HepG2 (cell line): ENCODE measurements around the gene DNMT3A.

Experiments used
- CBX5 ChIP-seq: sonication (generic); formaldehyde crosslinking; IDR thresholded peaks from 2 replicates; pipeline ENCODE4 v1.4.0; 2020; ENCODE audit warnings: missing genetic modification reagents, borderline replicate concordance
- CTCF ChIP-seq: sonication (generic); formaldehyde crosslinking; IDR thresholded peaks from 2 replicates; pipeline ENCODE4 v1.5.0; 2020; ENCODE audit warnings: mild to moderate bottlenecking, missing genetic modification reagents, moderate library complexity
- EZH2 ChIP-seq: conservative IDR thresholded peaks from 2 replicates; pipeline ENCODE4 v1.6.1; 2012; ENCODE audit warnings: mild to moderate bottlenecking, low read depth, low read length, moderate library complexity
- MEIS2 ChIP-seq: sonication (generic); formaldehyde crosslinking; IDR thresholded peaks from 2 replicates; pipeline ENCODE4 v1.9.0; 2021; ENCODE audit warnings: mild to moderate bottlenecking, missing genetic modification reagents
- POLR2AphosphoS5 ChIP-seq: IDR thresholded peaks from 2 replicates; pipeline ENCODE4 v1.6.1; 2012; ENCODE audit warnings: low read depth, low read length
- REST ChIP-seq, 2 experiments: IDR thresholded peaks; 2 replicates each; pipeline ENCODE4 v1.6.1; 2011 to 2012; ENCODE audit warnings: low read length in 2 of 2, borderline replicate concordance in 1 of 2, low read depth in 1 of 2, mild to moderate bottlenecking in 1 of 2, moderate library complexity in 1 of 2
- SMC3 ChIP-seq: IDR thresholded peaks from 2 replicates; pipeline ENCODE4 v1.6.1; 2011; ENCODE audit warnings: low read length, improper control_type of control experiment
- TBP ChIP-seq: sonication (generic); formaldehyde crosslinking; IDR thresholded peaks from 2 replicates; pipeline ENCODE4 v1.5.0; 2020; ENCODE audit warnings: missing genetic modification reagents
- TMF1 ChIP-seq: sonication (generic); formaldehyde crosslinking; IDR thresholded peaks from 2 replicates; pipeline ENCODE4 v1.8.1; 2022; ENCODE audit warnings: low read depth, missing genetic modification reagents
- ZBTB8A ChIP-seq: sonication (generic); formaldehyde crosslinking; IDR thresholded peaks from 2 replicates; pipeline ENCODE4 v1.4.0; 2020; ENCODE audit warnings: mild to moderate bottlenecking, low read depth, missing genetic modification reagents, borderline replicate concordance
- ZFX ChIP-seq: sonication (generic); formaldehyde crosslinking; IDR thresholded peaks from 2 replicates; pipeline ENCODE4 v1.4.0; 2020; ENCODE audit warnings: mild to moderate bottlenecking, low read depth, missing genetic modification reagents, moderate library complexity

- TF ChIP-seq MEIS2 (CRISPR knock-in tag) = no peak
- no peak for TF ChIP-seq POLR2AphosphoS5
- no peak for TF ChIP-seq SMC3
- TF ChIP-seq EZH2 = no peak
- TF ChIP-seq ZFX (CRISPR knock-in tag) = no peak
- no peak for TF ChIP-seq CTCF (CRISPR knock-in tag)
- TF ChIP-seq ZBTB8A (CRISPR knock-in tag) = no peak
- no peak for TF ChIP-seq TBP (CRISPR knock-in tag)
- TF ChIP-seq REST (IDR thresholded peaks at IDR 0.05; ENCODE audit: borderline replicate concordance in 1 of 2, low read depth in 1 of 2, low read length in 2 of 2) = no peak
- no peak for TF ChIP-seq TMF1 (CRISPR knock-in tag)
- no peak for TF ChIP-seq CBX5
Observed at GRCh38 chr2:25187729-25188350, 153.9 kb downstream of the DNMT3A start.
